ENCODE data around the gene ZNF688.
"Not testable (repeated sequence)": the region's sequence is repeated elsewhere in the genome, so short reads cannot be mapped to it uniquely, and the experiment has no call there.

Gene ZNF688

GRCh38 chr16:30571445-30572322 is at the start of gene ZNF688:
Gene ZNF688 (minus strand): TSS chr16:30571714. CDS start chr16:30571629, 85 bp downstream.
- peak; percentile 93 for DNase-seq (ENCODE audit: low read depth)

DNA sequence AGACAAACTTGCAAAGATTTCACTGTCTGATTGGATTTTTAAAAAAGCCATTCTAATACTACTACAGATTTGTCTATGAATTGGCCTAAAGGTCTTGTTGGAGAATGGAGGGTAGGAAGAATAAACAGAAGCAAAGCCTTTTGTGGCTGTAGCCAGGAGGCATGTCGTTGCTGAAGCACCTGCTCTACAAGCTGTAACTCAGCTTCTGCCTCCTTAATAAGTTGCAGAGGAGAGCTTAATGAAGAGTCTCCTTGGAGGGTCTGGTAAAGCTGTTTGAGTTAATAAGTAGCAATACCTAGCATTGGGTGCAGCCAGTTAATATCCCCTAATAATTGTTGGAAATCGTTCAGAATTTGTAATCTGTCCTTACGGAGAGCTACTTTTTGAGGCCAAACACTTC is 48.7 kb upstream of the ZNF688 start:
- DNase-seq (ENCODE audit: low read depth), result no peak

- DNase-seq (ENCODE audit: low read depth), result no peak
These were observed 48.1 kb upstream of the ZNF688 start for GRCh38 chr16:30619638-30620037.

DNA sequence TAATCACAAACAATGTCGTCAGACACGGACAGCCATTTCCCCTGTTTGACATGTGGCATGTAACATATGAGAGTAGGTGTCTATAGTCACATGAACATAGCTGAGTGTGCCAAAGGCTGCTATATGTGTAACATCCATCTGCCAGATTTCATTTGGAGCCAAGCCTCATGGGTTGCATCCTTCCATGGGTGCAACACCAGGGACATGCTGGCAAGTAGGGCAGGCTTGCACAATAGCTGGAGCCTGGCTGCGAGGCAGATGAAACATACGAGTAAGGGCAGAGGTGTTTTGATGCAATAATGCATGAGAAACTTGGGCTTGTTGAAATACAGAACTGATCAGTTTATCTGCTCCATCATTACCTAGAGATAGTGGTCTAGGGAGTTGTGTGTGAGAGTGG is 47.7 kb upstream of the ZNF688 start:
- DNase-seq (ENCODE audit: low read depth), result no peak

- peak; percentile 32 for DNase-seq (ENCODE audit: low read depth)
These were observed 44.0 kb upstream of the ZNF688 start for GRCh38 chr16:30615358-30616091.

DNA sequence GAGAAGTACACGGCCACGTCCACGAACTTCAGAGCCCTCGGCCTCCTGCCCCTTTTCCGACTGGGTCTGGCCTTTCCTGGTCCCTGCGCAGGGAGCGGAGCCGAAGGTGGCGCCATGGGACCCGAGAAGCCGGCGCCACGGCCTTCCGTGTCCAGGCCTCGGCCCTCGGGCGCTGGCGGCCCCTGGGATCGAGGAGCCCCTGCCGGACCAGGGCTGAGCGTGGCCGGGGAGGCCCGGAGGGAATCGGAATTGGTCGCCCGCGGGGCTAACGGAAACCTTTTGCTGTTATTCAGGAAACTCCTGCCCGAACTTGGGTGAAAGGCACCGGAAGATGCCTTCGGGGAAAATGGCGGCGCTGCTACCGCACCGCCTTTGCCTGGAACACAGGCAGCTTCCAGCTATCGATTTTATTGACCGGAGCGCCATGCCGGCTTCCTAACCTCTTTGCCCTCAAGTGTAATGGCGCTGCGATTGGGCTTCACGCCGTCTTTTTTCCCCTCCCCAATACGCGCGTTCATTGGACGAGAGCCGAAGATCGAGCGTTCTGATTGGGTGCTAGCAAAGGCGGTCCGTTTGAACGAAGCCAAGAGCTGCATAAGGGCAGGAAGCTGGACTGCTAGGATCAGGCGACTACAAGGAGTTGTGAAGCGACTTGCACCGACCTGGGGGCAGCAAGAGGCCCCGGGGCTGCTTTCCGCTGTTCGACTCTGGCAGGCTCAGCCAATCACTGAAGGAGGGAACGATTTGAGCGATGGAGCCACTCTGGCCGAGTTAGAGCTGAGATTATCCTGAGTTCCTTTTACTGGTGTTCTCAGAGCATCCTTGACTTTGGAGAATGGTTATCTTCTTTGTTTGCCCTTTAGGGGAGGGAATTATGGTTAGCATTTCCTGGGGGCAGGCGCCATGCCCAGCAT is 38.7 kb upstream of the ZNF688 start, which contains the start of gene ZNF689:
Gene ZNF689, minus strand, starts transcription at position 464 of the 914 bp plus-strand sequence. Its CDS starts 348 bp downstream, at position 116.
- peak; percentile 91 for DNase-seq (ENCODE audit: low read depth)

- DNase-seq (ENCODE audit: low read depth), result no peak
These were observed 37.8 kb upstream of the ZNF688 start for GRCh38 chr16:30609002-30609925.

- DNase-seq (ENCODE audit: low read depth), result no peak
These were observed 34.5 kb upstream of the ZNF688 start for GRCh38 chr16:30606004-30606403.

- DNase-seq (ENCODE audit: low read depth), result no peak
These were observed 33.6 kb upstream of the ZNF688 start for GRCh38 chr16:30605158-30605557.

- no peak for DNase-seq (ENCODE audit: low read depth)
These were observed 32.9 kb upstream of the ZNF688 start for GRCh38 chr16:30604316-30604947.

- no peak for DNase-seq (ENCODE audit: low read depth)
These were observed 32.4 kb upstream of the ZNF688 start for GRCh38 chr16:30603945-30604315.

DNA sequence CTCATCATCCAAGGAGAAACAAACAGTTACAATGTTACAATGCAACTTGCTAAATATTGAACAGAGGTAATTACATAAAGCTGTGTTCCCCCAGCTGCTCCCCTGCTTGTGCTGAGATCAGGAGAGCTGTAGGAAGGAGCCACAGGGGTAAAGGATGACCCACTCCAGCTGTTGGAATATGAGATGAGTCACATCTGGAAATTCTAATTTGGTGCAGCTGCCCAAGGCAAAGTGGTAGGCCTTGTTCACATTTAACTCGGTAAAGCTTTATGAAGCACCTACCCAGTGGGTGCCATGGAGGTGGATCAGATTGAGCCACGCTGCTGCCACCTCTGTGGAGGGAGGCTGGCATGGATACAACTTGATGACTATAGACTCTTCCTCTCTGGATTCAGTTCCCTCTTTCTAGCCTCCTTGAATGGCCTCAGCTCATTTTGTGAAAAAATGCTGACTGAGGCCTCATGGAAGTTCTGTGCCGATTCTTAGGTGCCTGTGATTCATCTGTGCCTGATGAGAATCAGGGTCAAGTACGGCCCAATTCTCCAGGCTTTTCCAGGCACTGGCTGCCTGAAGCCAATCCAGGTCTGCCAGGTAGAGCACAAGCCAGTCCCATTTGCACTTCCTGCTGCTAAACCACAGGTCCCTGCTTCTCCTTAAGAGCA is 31.2 kb upstream of the ZNF688 start:
- no peak for DNase-seq (ENCODE audit: low read depth)

DNA sequence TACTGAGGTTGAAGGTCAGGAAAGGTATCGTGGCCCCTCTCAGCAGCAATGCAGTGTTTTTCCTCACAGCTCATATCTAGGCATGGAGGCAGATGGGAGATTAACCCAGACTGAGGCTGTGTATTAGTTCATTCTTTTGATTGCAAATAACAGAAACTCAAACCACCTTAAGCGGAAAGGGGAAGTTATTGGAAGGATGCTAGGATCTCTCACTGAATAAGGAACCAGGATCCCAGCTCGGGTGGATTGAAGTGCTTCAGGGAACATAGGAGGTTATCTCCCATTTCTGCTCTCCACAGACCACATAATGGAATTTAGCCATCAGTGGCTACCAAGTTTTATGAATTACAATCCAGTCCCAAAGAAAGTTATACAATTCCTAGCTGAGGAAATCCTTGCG is 30.5 kb upstream of the ZNF688 start:
- DNase-seq (ENCODE audit: low read depth), result no peak

GRCh38 chr16:30600929-30601328 is 29.4 kb upstream of the ZNF688 start:
- DNase-seq (ENCODE audit: low read depth), result no peak

DNA sequence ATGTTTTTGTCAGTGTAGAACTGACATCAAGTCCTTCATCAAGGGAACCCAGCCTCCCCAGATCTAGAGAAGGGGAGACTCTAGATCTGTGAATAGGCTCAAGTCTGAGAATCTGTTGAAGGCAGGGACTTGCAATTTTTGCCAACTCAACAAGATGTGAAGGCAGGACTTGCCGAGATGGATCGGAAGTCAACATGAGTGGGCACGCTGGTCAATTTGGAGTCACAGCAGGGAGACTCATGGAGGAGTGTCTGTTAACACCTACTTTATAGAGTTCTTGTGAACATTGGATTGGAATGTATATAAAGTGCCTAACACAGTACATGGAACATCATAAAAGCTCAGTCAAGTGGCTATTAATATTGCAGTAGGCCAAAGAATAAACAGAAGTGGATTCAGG is 28.7 kb upstream of the ZNF688 start:
- no peak for DNase-seq (ENCODE audit: low read depth)

DNA sequence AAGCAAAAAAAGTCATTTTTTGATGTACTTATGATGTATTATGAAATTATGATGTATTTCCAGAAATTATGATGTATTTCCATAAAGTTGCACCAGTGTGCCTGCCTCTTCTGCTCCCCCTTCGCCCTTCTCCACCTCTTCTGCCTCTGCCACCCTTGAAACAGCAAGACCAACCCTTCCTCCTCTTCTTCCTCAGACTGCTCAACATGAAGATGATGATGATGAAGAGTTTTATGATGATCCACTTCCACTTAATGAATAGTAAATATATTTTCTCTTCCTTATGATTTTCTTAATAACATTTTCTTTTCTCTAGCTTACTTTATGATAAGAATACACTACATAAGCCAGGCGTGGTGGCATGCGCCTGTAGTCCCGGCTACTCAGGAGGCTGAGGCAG is 21.4 kb upstream of the ZNF688 start:
- no peak for DNase-seq (ENCODE audit: low read depth)

- DNase-seq (ENCODE audit: low read depth), result not testable (repeated sequence)
These were observed 19.4 kb upstream of the ZNF688 start for GRCh38 chr16:30590869-30591268.

DNA sequence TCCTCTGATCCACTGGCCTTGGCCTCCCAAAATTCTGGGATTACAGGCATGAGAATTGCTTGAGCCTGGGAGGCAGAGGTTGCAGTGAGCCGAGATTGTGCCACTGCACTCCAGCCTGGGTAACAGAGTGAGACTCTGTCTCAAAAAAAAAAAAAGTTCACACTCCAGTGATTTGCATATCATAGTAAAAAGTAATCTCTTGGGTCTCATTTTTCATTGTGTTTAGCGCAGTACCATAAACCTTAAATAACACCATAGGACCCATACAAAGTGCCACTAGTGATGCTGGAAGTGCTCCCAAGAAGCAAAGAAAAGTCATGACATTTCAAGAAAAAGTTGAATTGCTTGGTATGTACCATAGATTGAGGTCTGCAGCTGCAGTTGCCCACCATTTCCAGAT is 18.1 kb upstream of the ZNF688 start:
- DNase-seq (ENCODE audit: low read depth), result not testable (repeated sequence)

- DNase-seq (ENCODE audit: low read depth), result no peak
These were observed 17.1 kb upstream of the ZNF688 start for GRCh38 chr16:30588651-30589050.

Measured in stimulated activated CD8-positive, alpha-beta memory T cell treated with anti-CD3 and anti-CD28 coated beads, Interleukin-12 subunit alpha, Interleukin-12 subunit beta, amount 100 ng/mL, for 1 hour (primary cell).